AG04450 (cell line): ENCODE data around the gene CLCN1. TPM values are rescaled to one million over a fixed set of nuclear protein-coding genes. Genes with fewer than 3 reads are reported as not detected.
A peak's percentile ranks its signal among the peaks of the same experiment; 100 is the strongest.

Experiments
- CTCF ChIA-PET: fragments of 300-600, 350-600 bp; formaldehyde crosslinking; extraction: SDS; loops from one replicate; lab custom pipeline; 2022; ENCODE audit warnings: antibody characterized with exemption, inconsistent platforms; lab: Charles Lee
- POLR2A ChIA-PET: fragments of 350-600 bp; formaldehyde crosslinking; extraction: SDS; loops from one replicate; lab custom pipeline; 2021; ENCODE audit warnings: antibody characterized with exemption, inconsistent platforms; lab: Yijun Ruan, JAX
- DNase-seq: peaks from one replicate; pipeline ENCODE4 v3.0.0-alpha.2; 2011; ENCODE audit warnings: low read depth, low spot score
- H3K27ac ChIP-seq: one replicate; pipeline ENCODE4 v1.5.1; 2012; ENCODE audit warnings: low read depth, low read length, control low read depth
- H3K27me3 ChIP-seq: one replicate; pipeline ENCODE4 v1.6.0; 2012; ENCODE audit warnings: low read length; ENCODE audit not compliant: control insufficient read depth, insufficient read depth
- H3K4me3 ChIP-seq: 2 replicates; pipeline ENCODE4 v1.5.1; 2011; ENCODE audit warnings: mild to moderate bottlenecking, low read depth, low read length, control low read depth
- H3K9me3 ChIP-seq: 2 replicates; pipeline ENCODE4 v1.5.1; 2012; ENCODE audit warnings: low read length; ENCODE audit not compliant: control insufficient read depth, insufficient read depth
- polyA plus RNA-seq: library from polyadenylated mRNA; depleted of rRNA; stranded (reverse); fragments of >200 nt; gene quantifications from 2 replicates; pipeline ENCODE4 v1.2.3, GENCODE V29; 2011
- TF ChIP-seq, protein P1 (sequence below): IDR thresholded peaks from 2 replicates; pipeline ENCODE4 v1.5.1; 2011; ENCODE audit warnings: low read depth, low read length, control low read depth, inconsistent platforms

The CLCN1 gene
- polyA plus RNA-seq, 1 experiment: not detected

DNA sequence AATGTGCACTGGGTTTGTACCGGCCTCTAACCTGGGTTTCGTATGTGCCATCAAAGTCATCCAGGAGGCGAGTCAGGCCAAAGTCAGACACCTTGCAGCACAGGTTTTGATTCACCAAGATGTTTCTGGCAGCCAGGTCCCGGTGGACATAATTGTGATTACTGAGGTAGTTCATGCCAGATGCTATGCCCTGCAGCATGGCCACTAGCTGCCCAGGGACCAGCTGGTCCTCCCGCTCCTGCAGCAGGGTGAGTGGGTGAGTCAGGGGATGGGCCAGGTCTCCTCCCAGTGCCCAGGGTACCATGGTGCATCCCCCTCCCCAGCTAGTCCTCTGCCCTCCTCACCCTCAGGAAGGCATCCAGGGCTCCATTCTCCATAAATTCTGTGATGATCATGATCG lies 78.9 kb downstream of the CLCN1 start:
- DNase-seq: no peak
- ChIA-PET POLR2A (interaction anchor here (1.0 to 5.5 kb wide), 3 partner anchors 11 to 154 kb away, joined by 3 to 43 read pairs (median 19); partner anchors contain the start of gene ZYX), CTCF (interaction anchor here (4.4 kb wide), 1 partner anchor 22 kb away, joined by 14 read pairs; no protein-coding TSS in a partner anchor)
- Histone ChIP-seq H3K27ac (no peak overlapping the region), H3K4me3 (no peak overlapping the region), H3K27me3 (peaks cover 3% of the 10 kb centered on the region), H3K9me3 (no peaks in the 10 kb centered on the region; the same call in 1 of the 2 replicates)
- TF ChIP-seq, protein P1, sequence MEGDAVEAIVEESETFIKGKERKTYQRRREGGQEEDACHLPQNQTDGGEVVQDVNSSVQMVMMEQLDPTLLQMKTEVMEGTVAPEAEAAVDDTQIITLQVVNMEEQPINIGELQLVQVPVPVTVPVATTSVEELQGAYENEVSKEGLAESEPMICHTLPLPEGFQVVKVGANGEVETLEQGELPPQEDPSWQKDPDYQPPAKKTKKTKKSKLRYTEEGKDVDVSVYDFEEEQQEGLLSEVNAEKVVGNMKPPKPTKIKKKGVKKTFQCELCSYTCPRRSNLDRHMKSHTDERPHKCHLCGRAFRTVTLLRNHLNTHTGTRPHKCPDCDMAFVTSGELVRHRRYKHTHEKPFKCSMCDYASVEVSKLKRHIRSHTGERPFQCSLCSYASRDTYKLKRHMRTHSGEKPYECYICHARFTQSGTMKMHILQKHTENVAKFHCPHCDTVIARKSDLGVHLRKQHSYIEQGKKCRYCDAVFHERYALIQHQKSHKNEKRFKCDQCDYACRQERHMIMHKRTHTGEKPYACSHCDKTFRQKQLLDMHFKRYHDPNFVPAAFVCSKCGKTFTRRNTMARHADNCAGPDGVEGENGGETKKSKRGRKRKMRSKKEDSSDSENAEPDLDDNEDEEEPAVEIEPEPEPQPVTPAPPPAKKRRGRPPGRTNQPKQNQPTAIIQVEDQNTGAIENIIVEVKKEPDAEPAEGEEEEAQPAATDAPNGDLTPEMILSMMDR: no peak

- H3K4me3 ChIP-seq: no peak overlapping the region
- TF ChIP-seq, protein P1: peak; percentile 28; the same call in 1 of the 2 replicates
- no peak for DNase-seq
- ChIA-PET CTCF (interaction anchor here (1.1 to 4.4 kb wide), 4 partner anchors 10 to 155 kb away, joined by 6 to 14 read pairs (median 6); no protein-coding TSS in a partner anchor), POLR2A (interaction anchor here (0.5 to 5.5 kb wide), 7 partner anchors 8 to 155 kb away, joined by 3 to 43 read pairs (median 6); partner anchors contain the start of genes CASP2 and ZYX)
- no peaks in the 10 kb centered on the region; the same call in 1 of the 2 replicates for H3K9me3 ChIP-seq
- H3K27me3 ChIP-seq: peaks cover 3% of the 10 kb centered on the region
- H3K27ac ChIP-seq: no peak overlapping the region
Measured at GRCh38 chr7:143395187-143396149, 79.6 kb downstream of the CLCN1 start.

GRCh38 chr7:143396182-143396581 lies 80.3 kb downstream of the CLCN1 start:
- no peak overlapping the region for H3K4me3 ChIP-seq
- TF ChIP-seq, protein P1: no peak
- CTCF ChIA-PET: interaction anchor here (1.1 to 4.4 kb wide), 4 partner anchors 9 to 156 kb away, joined by 6 to 14 read pairs (median 6); no protein-coding TSS in a partner anchor
- H3K27ac ChIP-seq: no peak overlapping the region
- peaks cover 6% of the 10 kb centered on the region for H3K27me3 ChIP-seq
- H3K9me3 ChIP-seq: no peaks in the 10 kb centered on the region; the same call in 1 of the 2 replicates
- POLR2A ChIA-PET: interaction anchor here (0.5 to 5.5 kb wide), 6 partner anchors 8 to 108 kb away, joined by 4 to 43 read pairs (median 8); partner anchors contain the start of genes CASP2 and ZYX
- no peak for DNase-seq

DNA sequence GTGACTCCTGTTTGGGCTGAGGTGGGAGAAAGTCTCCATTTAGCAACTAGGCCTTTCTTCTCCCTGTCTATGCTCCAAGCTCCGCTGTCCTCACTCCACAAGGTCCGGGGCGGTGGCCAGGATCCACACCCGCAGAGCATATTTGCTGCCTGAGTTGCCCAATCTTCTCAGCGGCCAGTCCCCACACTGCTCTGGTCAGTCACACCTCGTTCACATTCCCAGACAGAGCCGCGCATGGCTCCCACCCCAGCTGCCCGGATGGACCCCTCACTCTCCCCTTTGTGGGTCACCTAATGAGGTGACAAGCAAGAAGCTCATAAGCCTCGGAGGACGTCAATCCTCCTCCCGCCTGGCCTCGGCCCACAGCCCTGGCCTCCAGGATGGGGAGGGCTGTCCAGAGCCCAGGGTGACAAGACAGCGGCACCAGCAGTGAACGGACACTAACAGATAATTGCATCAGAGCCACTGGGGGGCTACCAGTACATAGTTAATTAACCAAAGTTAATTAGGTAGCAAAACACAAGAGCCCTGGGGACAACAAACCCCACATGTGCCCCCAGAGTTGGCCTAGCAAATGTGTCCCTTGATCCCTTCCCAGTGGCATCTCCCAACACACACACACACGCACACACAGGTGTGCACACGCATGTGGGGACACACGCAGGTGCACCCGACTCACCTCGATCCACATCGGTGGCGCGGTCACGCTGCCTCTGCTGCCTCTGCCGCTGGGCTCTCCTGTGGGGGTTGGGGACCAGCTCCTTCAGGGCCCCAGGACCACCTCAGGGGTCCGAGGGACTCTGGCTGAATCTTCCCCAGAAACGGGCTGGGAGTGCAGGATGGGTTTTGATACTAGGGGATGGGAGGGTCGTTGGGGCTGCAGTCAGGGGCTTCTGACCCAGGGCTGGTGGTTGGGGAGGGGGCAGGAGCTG lies 81.0 kb downstream of the CLCN1 start:
- TF ChIP-seq, protein P1: no peak
- no peak for DNase-seq
- Histone ChIP-seq H3K27ac (no peak overlapping the region), H3K4me3 (no peak overlapping the region), H3K9me3 (no peaks in the 10 kb centered on the region; the same call in 1 of the 2 replicates), H3K27me3 (peaks cover 10% of the 10 kb centered on the region)
- CTCF ChIA-PET: interaction anchor here (1.6 to 1.9 kb wide), 3 partner anchors 17 to 156 kb away, joined by 6 read pairs; no protein-coding TSS in a partner anchor
- POLR2A ChIA-PET: interaction anchor here (0.6 to 5.5 kb wide), 5 partner anchors 9 to 109 kb away, joined by 3 to 43 read pairs (median 10); partner anchors contain the start of genes CASP2 and ZYX
